Measurements from ENCODE around the gene OSTF1.

DNA sequence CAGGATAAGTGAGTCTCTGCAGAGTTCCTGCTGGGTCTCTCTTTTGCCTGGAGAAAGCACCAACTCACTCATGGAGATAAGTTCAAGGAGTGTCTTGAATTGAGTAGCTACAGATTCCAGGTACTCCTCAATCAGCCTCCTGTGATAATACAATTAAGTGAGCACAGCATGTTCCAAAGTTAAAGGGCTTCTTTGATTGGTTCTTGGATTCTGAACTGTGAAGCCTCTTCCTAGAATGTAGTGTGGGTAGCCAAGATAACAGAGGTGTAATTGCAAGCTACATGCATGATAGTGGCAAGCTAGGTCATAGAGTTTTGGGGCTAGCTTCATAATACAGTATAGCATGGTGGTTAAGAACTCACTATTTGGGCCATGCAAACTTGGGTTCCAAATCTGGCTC, 37.0 kb upstream of the OSTF1 start:
- TF ChIP-seq EZH2 (IDR thresholded peaks at IDR 0.05; ENCODE audit: insufficient read depth, poor library complexity, severe bottlenecking) (no peak), EZH2phosphoT487 (IDR thresholded peaks at IDR 0.05; ENCODE audit: insufficient read depth, low read depth) (no peak)

Data from GM23248 (cell line).